Keratinocyte (primary cell): ENCODE data around the gene BBS12. TPM values are rescaled to one million over a fixed set of nuclear protein-coding genes. Genes with fewer than 3 reads are reported as not detected.

Source experiments
- DNase-seq: peaks from one replicate; pipeline ENCODE4 v3.0.0-alpha.2; 2011; ENCODE audit warnings: low read depth, missing footprints, low spot score
- FAIRE-seq: peaks from 2 replicates; lab custom pipeline; 2011; peaks lifted over from hg19 to GRCh38; lab: Jason Lieb, UNC
- H2AFZ ChIP-seq: 2 replicates; pipeline ENCODE4 v1.6.0; 2012; ENCODE audit warnings: low read length, control low read depth, inconsistent platforms; ENCODE audit not compliant: control insufficient read depth
- H3K27ac ChIP-seq: 2 replicates; pipeline ENCODE4 v1.5.1; 2011; ENCODE audit warnings: low read length; ENCODE audit not compliant: control insufficient read depth, insufficient read depth
- H3K27me3 ChIP-seq: 3 replicates; pipeline ENCODE4 v1.6.0; 2011; ENCODE audit warnings: low read length; ENCODE audit not compliant: control insufficient read depth, insufficient read depth; ENCODE audit errors: extremely low read depth
- H3K36me3 ChIP-seq, 2 experiments: 2 replicates in 1 of 2; 3 replicates in 1 of 2; pipeline ENCODE4 v1.5.1; 2011; ENCODE audit warnings: low read length in 2 of 2, mild to moderate bottlenecking in 1 of 2; ENCODE audit not compliant: control insufficient read depth in 2 of 2, insufficient read depth in 2 of 2; ENCODE audit errors: extremely low read depth in 1 of 2
- H3K4me1 ChIP-seq: 3 replicates; pipeline ENCODE4 v1.5.1; 2011; ENCODE audit warnings: low read length; ENCODE audit not compliant: control insufficient read depth, insufficient read depth; ENCODE audit errors: extremely low read depth
- H3K4me2 ChIP-seq: 3 replicates; pipeline ENCODE4 v1.6.0; 2011; ENCODE audit warnings: low read depth, low read length; ENCODE audit not compliant: control insufficient read depth, insufficient read depth; ENCODE audit errors: extremely low read depth
- H3K4me3 ChIP-seq, 3 experiments: fragments of 200-600 bp in 1 of 3; sonication (generic) in 1 of 3; 2 replicates in 2 of 3; 3 replicates in 1 of 3; pipeline ENCODE4 v1.5.1; 2011 to 2016; ENCODE audit warnings: low read length in 3 of 3, mild to moderate bottlenecking in 3 of 3, control low read depth in 2 of 3, inconsistent platforms in 1 of 3, low read depth in 1 of 3, mixed read lengths in 1 of 3, mixed run types in 1 of 3, moderate library complexity in 1 of 3; ENCODE audit not compliant: control insufficient read depth in 2 of 3, insufficient read depth in 2 of 3; ENCODE audit errors: extremely low read depth in 1 of 3
- H3K79me2 ChIP-seq: 2 replicates; pipeline ENCODE4 v1.6.0; 2012; ENCODE audit warnings: low read length; ENCODE audit not compliant: control insufficient read depth, insufficient read depth
- H3K9ac ChIP-seq: 3 replicates; pipeline ENCODE4 v1.6.0; 2011; ENCODE audit warnings: low read length; ENCODE audit not compliant: control insufficient read depth, insufficient read depth; ENCODE audit errors: extremely low read depth
- H3K9me1 ChIP-seq: 3 replicates; pipeline ENCODE4 v1.6.0; 2011; ENCODE audit warnings: low read length; ENCODE audit not compliant: control insufficient read depth, insufficient read depth; ENCODE audit errors: extremely low read depth
- H3K9me3 ChIP-seq: 2 replicates; pipeline ENCODE4 v1.5.1; 2012; ENCODE audit warnings: low read depth, low read length; ENCODE audit not compliant: control insufficient read depth
- H4K20me1 ChIP-seq: 3 replicates; pipeline ENCODE4 v1.6.0; 2011; ENCODE audit warnings: low read length; ENCODE audit not compliant: control insufficient read depth, insufficient read depth; ENCODE audit errors: extremely low read depth
- CTCF ChIP-seq, 3 experiments: IDR thresholded peaks in 1 of 3; conservative IDR thresholded peaks in 1 of 3; optimal IDR thresholded peaks in 1 of 3; 2 replicates in 2 of 3; 3 replicates in 1 of 3; pipeline versions ENCODE3 to v1.5.1; 2011; ENCODE audit warnings: low read length in 3 of 3, mild to moderate bottlenecking in 3 of 3, moderate library complexity in 2 of 3, control low read depth in 1 of 3, inconsistent platforms in 1 of 3; ENCODE audit not compliant: insufficient read depth in 2 of 3; ENCODE audit errors: extremely low read depth in 1 of 3
- EZH2 ChIP-seq: IDR thresholded peaks from one replicate; pipeline ENCODE4 v1.6.1; 2012; ENCODE audit warnings: inconsistent platforms, mild to moderate bottlenecking, low read length, moderate library complexity
- dilution Hi-C: fragments of 300-500 bp; cut with MboI; formaldehyde crosslinking; loops from one replicate; pipeline ENCODE4 v1.7.0; 2020; ENCODE audit warnings: low sequenced_read_pairs; ENCODE audit not compliant: extremely low pct_ligation_motif_present
- polyA plus RNA-seq, 5 experiments: library from polyadenylated mRNA; depleted of rRNA in 3 of 5; stranded (reverse) in 3 of 5; stranded (forward) in 1 of 5; unstranded in 1 of 5; fragments of >200 nt; gene quantifications; 1 replicate in 1 of 5; 2 replicates in 3 of 5; 3 replicates in 1 of 5; pipeline versions ENCODE4 v1.2.1 to v1.2.3, GENCODE V29; 2011 to 2012; ENCODE audit warnings: missing spikeins in 2 of 5, low read depth in 1 of 5, low replicate concordance in 1 of 5

BBS12 gene
- polyA plus RNA-seq, 1 donor (not counting 4 experiments of a cell fraction or from before 2014, with no cell fraction given) = 2.5 TPM

DNA sequence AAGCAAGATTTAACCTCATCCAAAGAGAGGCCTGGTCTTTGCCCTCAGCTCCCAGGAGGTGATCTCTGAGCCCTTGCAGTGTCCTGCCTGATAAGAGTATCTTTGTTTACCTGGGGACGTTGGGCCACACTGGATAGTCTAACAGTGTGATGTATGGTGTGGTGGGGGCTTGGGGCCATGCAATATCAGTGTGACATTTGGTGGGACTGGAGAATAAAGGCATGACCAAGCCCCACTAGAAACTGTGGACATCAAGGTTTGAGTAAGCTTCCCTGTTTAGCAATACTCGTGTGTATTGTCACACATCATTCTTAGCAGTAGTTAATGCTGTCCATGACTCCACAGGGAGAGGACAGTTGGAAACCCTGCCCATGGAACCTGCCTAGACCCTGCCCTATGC is 34.4 kb downstream of the BBS12 start:
- dilution Hi-C loops = loop anchor here (25.0 kb wide), 1 partner anchor 145 kb away; the partner anchor contains the start of gene NUDT6
- no peaks in the 10 kb centered on the region for H3K27me3 ChIP-seq
- no peaks in the 10 kb centered on the region for H3K79me2 ChIP-seq
- no peaks in the 10 kb centered on the region for H3K9me1 ChIP-seq
- no peak overlapping the region for H3K4me2 ChIP-seq
- H3K9ac ChIP-seq = no peak overlapping the region
- no peaks in the 10 kb centered on the region for H3K36me3 ChIP-seq
- peak overlapping the region; percentile 25 for H2AFZ ChIP-seq
- no peak overlapping the region for H3K27ac ChIP-seq
- no peak for TF ChIP-seq CTCF (optimal IDR thresholded peaks at IDR 0.05 in 1 of 3, IDR thresholded peaks at IDR 0.05 in 1 of 3, conservative IDR thresholded peaks at IDR 0.05 in 1 of 3; ENCODE audit: extremely low read depth in 1 of 3, insufficient read depth in 2 of 3, low read length in 3 of 3)
- H3K4me1 ChIP-seq = peaks cover 23% of the 10 kb centered on the region
- H3K4me3 ChIP-seq = no peak overlapping the region
- DNase-seq (no peak), FAIRE-seq (no peak)
- no peaks in the 10 kb centered on the region for H3K9me3 ChIP-seq
- no peaks in the 10 kb centered on the region for H4K20me1 ChIP-seq

DNA sequence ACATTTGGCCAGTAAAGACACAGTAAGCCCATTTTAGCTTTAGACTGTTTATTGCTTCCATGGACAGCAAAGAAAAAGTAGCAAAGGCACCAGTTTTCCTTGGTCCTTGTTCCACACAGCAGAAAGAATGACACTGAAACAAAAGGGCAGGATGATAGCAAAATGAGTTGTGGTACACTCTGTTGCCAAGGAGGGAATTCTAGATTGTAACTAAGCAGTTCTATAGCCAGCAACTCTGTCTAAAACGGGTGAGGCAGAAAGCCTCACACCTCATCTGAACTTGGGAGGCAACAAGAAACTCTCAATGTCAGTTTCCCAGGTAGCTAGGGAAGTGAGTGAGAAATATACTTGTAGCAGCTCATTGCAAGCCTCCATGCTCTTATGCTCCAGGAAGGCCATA is 39.2 kb downstream of the BBS12 start:
- Histone ChIP-seq H3K4me1 (peaks cover 23% of the 10 kb centered on the region), H4K20me1 (no peaks in the 10 kb centered on the region), H3K9me1 (no peaks in the 10 kb centered on the region), H3K36me3 (no peaks in the 10 kb centered on the region), H3K9me3 (no peaks in the 10 kb centered on the region), H2AFZ (peak overlapping the region; percentile 1), H3K27me3 (no peaks in the 10 kb centered on the region), H3K27ac (peak overlapping the region; percentile 27), H3K4me3 (no peak overlapping the region), H3K9ac (no peak overlapping the region), H3K79me2 (no peaks in the 10 kb centered on the region), H3K4me2 (no peak overlapping the region)
- TF ChIP-seq CTCF (optimal IDR thresholded peaks at IDR 0.05 in 1 of 3, IDR thresholded peaks at IDR 0.05 in 1 of 3, conservative IDR thresholded peaks at IDR 0.05 in 1 of 3; ENCODE audit: extremely low read depth in 1 of 3, insufficient read depth in 2 of 3, low read length in 3 of 3) (no peak), EZH2 (no peak)
- DNase-seq (no peak), FAIRE-seq (peak; percentile 29)
- dilution Hi-C loops = loop anchor here (25.0 kb wide), 1 partner anchor 141 kb away; the partner anchor contains the start of gene NUDT6
